Ishikawa (cell line): ENCODE data around the gene C1QB.

Experiments
- CEBPB ChIP-seq: IDR thresholded peaks from 2 replicates; pipeline ENCODE4 v1.6.1; 2012
- CREB1 ChIP-seq: IDR thresholded peaks from 2 replicates; pipeline ENCODE4 v1.6.1; 2012; ENCODE audit warnings: low read depth
- EGR1 ChIP-seq: IDR thresholded peaks from 2 replicates; pipeline ENCODE4 v1.6.1; 2012
- EP300 ChIP-seq: IDR thresholded peaks from 2 replicates; pipeline ENCODE4 v1.6.1; 2012; ENCODE audit warnings: borderline replicate concordance
- FOXM1 ChIP-seq: IDR thresholded peaks from 2 replicates; pipeline ENCODE4 v1.6.1; 2012; ENCODE audit warnings: low read depth, borderline replicate concordance
- MAX ChIP-seq: IDR thresholded peaks from 2 replicates; pipeline ENCODE4 v1.6.1; 2012
- NFIC ChIP-seq: IDR thresholded peaks from 2 replicates; pipeline ENCODE4 v1.6.1; 2012
- RAD21 ChIP-seq: IDR thresholded peaks from 2 replicates; pipeline ENCODE4 v1.6.1; 2012; ENCODE audit warnings: low read depth
- REST ChIP-seq: IDR thresholded peaks from 2 replicates; pipeline ENCODE4 v1.6.1; 2012; ENCODE audit warnings: low read depth, mild to moderate bottlenecking
- TAF1 ChIP-seq: IDR thresholded peaks from 2 replicates; pipeline ENCODE4 v1.6.1; 2012; ENCODE audit warnings: low read depth, mild to moderate bottlenecking
- TCF12 ChIP-seq: IDR thresholded peaks from 2 replicates; pipeline ENCODE4 v1.6.1; 2012; ENCODE audit warnings: low read depth
- TEAD4 ChIP-seq: IDR thresholded peaks from 2 replicates; pipeline ENCODE4 v1.6.1; 2012
- USF1 ChIP-seq: IDR thresholded peaks from 2 replicates; pipeline ENCODE4 v1.6.1; 2012
- YY1 ChIP-seq: IDR thresholded peaks from 2 replicates; pipeline ENCODE4 v1.6.1; 2012; ENCODE audit warnings: low read depth
- ZBTB7A ChIP-seq: IDR thresholded peaks from 2 replicates; pipeline ENCODE4 v1.6.1; 2012; ENCODE audit warnings: low read depth

The C1QB gene

GRCh38 chr1:22651941-22652856 is 837 bp upstream of the C1QB start:
- TF ChIP-seq RAD21: no peak
- TF ChIP-seq TEAD4: no peak
- no peak for TF ChIP-seq USF1
- no peak for TF ChIP-seq EP300
- TF ChIP-seq ZBTB7A: no peak

- no peak for TF ChIP-seq NFIC
- TF ChIP-seq EGR1: no peak
- no peak for TF ChIP-seq RAD21
- no peak for TF ChIP-seq USF1
- no peak for TF ChIP-seq TEAD4
- no peak for TF ChIP-seq TCF12
- TF ChIP-seq MAX: no peak
- no peak for TF ChIP-seq CEBPB
- no peak for TF ChIP-seq REST
- TF ChIP-seq ZBTB7A: no peak
- TF ChIP-seq EP300: no peak
- TF ChIP-seq FOXM1: no peak
- no peak for TF ChIP-seq TAF1
- no peak for TF ChIP-seq YY1
These were observed 1.7 kb downstream of the C1QB start for GRCh38 chr1:22654692-22655091.

GRCh38 chr1:22658385-22659163 is 5.5 kb downstream of the C1QB start:
- TF ChIP-seq EP300 (no peak), TCF12 (no peak), YY1 (no peak), CEBPB (no peak), EGR1 (no peak), RAD21 (no peak), CREB1 (no peak), USF1 (no peak), REST (no peak), TEAD4 (no peak), TAF1 (no peak), FOXM1 (no peak), NFIC (no peak), ZBTB7A (no peak), MAX (no peak)

GRCh38 chr1:22660716-22661241 is 7.7 kb downstream of the C1QB start:
- TF ChIP-seq REST (no peak), TEAD4 (no peak), CEBPB (no peak), RAD21 (no peak), CREB1 (no peak), EGR1 (no peak), NFIC (no peak), TAF1 (no peak)
